ENCODE data around the gene TMEM253.

The TMEM253 gene

GRCh38 chr14:21105095-21105494 is 4.2 kb downstream of the TMEM253 start:
- DNase-seq = no peak

GRCh38 chr14:21106176-21106497 is 5.3 kb downstream of the TMEM253 start:
- no peak for DNase-seq

GRCh38 chr14:21106498-21107282 is 5.8 kb downstream of the TMEM253 start:
- peak; percentile 44 to 70 (median 61) for DNase-seq

GRCh38 chr14:21107283-21107800 is 6.5 kb downstream of the TMEM253 start:
- DNase-seq = no peak

- DNase-seq = no peak
Observed at GRCh38 chr14:21108791-21109190, 7.9 kb downstream of the TMEM253 start.

- DNase-seq = peak in 1 of 5 donors; percentile 52
Observed at GRCh38 chr14:21109377-21110138, 8.7 kb downstream of the TMEM253 start.

- no peak for DNase-seq
Observed at GRCh38 chr14:21112255-21112654, 11.4 kb downstream of the TMEM253 start.

- DNase-seq = no peak
Observed at GRCh38 chr14:21113369-21113768, 12.5 kb downstream of the TMEM253 start.

- no peak for DNase-seq
Observed at GRCh38 chr14:21118933-21119332, 18.1 kb downstream of the TMEM253 start.

GRCh38 chr14:21120686-21121085 is 19.8 kb downstream of the TMEM253 start:
- DNase-seq = no peak

GRCh38 chr14:21121122-21121521 is 20.3 kb downstream of the TMEM253 start:
- DNase-seq = no peak

GRCh38 chr14:21123429-21123828 is 22.6 kb downstream of the TMEM253 start:
- DNase-seq = no peak

GRCh38 chr14:21133901-21134300 is 33.0 kb downstream of the TMEM253 start:
- no peak for DNase-seq

- no peak for DNase-seq
Observed at GRCh38 chr14:21136024-21136423, 35.2 kb downstream of the TMEM253 start.

- DNase-seq = no peak
Observed at GRCh38 chr14:21142357-21142756, 41.5 kb downstream of the TMEM253 start.

- no peak for DNase-seq
Observed at GRCh38 chr14:21145437-21145836, 44.6 kb downstream of the TMEM253 start.

- DNase-seq = no peak
Observed at GRCh38 chr14:21149641-21150367, 48.9 kb downstream of the TMEM253 start.

All from T-helper 1 cell (primary cell).